Endothelial cell of umbilical vein (primary cell): ENCODE data around the gene ECEL1. TPM values are rescaled to one million over a fixed set of nuclear protein-coding genes. Genes with fewer than 3 reads are reported as not detected.

Experiments
- BruUV-seq: library from RNA; stranded (reverse); fragments of 400-500 nt; replicated peaks from 2 replicates; lab custom pipeline; 2021; lab: Mats Ljungman, UMichigan
- CTCF ChIA-PET: fragments of 300-600, 350-600 bp; sonication (Branson Sonifier 250); formaldehyde crosslinking; loops from one replicate; lab custom pipeline; 2021; ENCODE audit warnings: antibody characterized with exemption, inconsistent platforms; lab: Charles Lee
- POLR2A ChIA-PET: fragments of 300-600, 350-600 bp; sonication (Branson Sonifier 250); formaldehyde crosslinking; loops from one replicate; lab custom pipeline; 2021; ENCODE audit warnings: antibody characterized with exemption, inconsistent platforms; lab: Charles Lee
- DNase-seq: peaks from one replicate; pipeline ENCODE4 v3.0.0-alpha.2; 2011; ENCODE audit warnings: low read depth, low spot score
- FAIRE-seq: peaks from 2 replicates; lab custom pipeline; 2011; peaks lifted over from hg19 to GRCh38; lab: Jason Lieb, UNC
- H2AFZ ChIP-seq: 2 replicates; pipeline ENCODE4 v1.6.0; 2012; ENCODE audit warnings: low read depth, low read length, control low read depth, inconsistent platforms
- H3K27ac ChIP-seq: 2 replicates; pipeline ENCODE4 v1.5.1; 2011; ENCODE audit warnings: low read depth, mild to moderate bottlenecking, control low read depth, low read length, moderate library complexity; ENCODE audit not compliant: insufficient read depth
- H3K27me3 ChIP-seq, 2 experiments: 2 replicates each; pipeline versions ENCODE4 v1.6.0 to v1.6.1; 2011; ENCODE audit warnings: low read length in 2 of 2, mixed read lengths in 1 of 2; ENCODE audit not compliant: control insufficient read depth in 2 of 2, insufficient read depth in 2 of 2
- H3K36me3 ChIP-seq, 2 experiments: 2 replicates in 1 of 2; 3 replicates in 1 of 2; pipeline ENCODE4 v1.5.1; 2011; ENCODE audit warnings: low read length in 2 of 2, mild to moderate bottlenecking in 1 of 2, moderate library complexity in 1 of 2; ENCODE audit not compliant: control insufficient read depth in 2 of 2, insufficient read depth in 2 of 2; ENCODE audit errors: extremely low read depth in 1 of 2
- H3K4me1 ChIP-seq: 3 replicates; pipeline ENCODE4 v1.5.1; 2011; ENCODE audit warnings: mild to moderate bottlenecking, low read length; ENCODE audit not compliant: control insufficient read depth, insufficient read depth; ENCODE audit errors: extremely low read depth
- H3K4me2 ChIP-seq: 2 replicates; pipeline ENCODE4 v1.6.1; 2011; ENCODE audit warnings: low read length, control low read depth, mixed read lengths; ENCODE audit not compliant: insufficient read depth
- H3K4me3 ChIP-seq, 3 experiments: fragments of 200-600 bp in 1 of 3; sonication (generic), shearing (Covaris generic) in 1 of 3; replicated peaks in 1 of 3; 2 replicates each; pipeline ENCODE4 v1.5.1; 2011 to 2016; ENCODE audit warnings: control low read depth in 3 of 3, low read length in 3 of 3, mild to moderate bottlenecking in 2 of 3, inconsistent platforms in 1 of 3, low read depth in 1 of 3, moderate library complexity in 1 of 3; ENCODE audit not compliant: insufficient read depth in 1 of 3
- H3K79me2 ChIP-seq: 2 replicates; pipeline ENCODE4 v1.6.0; 2012; ENCODE audit warnings: low read length, inconsistent platforms; ENCODE audit not compliant: control insufficient read depth, insufficient read depth
- H3K9ac ChIP-seq: replicated peaks from 2 replicates; pipeline ENCODE3; 2011; ENCODE audit warnings: low read length, control low read depth; ENCODE audit not compliant: insufficient read depth; ENCODE audit errors: extremely low read depth
- H3K9me1 ChIP-seq: replicated peaks from 3 replicates; pipeline ENCODE4 v1.6.0; 2011; ENCODE audit warnings: mild to moderate bottlenecking, low read length; ENCODE audit not compliant: control insufficient read depth, insufficient read depth; ENCODE audit errors: extremely low read depth
- H3K9me3 ChIP-seq: replicated peaks from 2 replicates; pipeline ENCODE4 v1.5.1; 2012; ENCODE audit warnings: low read length, inconsistent platforms; ENCODE audit not compliant: control insufficient read depth, insufficient read depth
- H4K20me1 ChIP-seq: replicated peaks from 2 replicates; pipeline ENCODE3; 2011; ENCODE audit warnings: mild to moderate bottlenecking, low read length; ENCODE audit not compliant: control insufficient read depth, insufficient read depth; ENCODE audit errors: extremely low read depth
- CTCF ChIP-seq, 2 donors: IDR thresholded peaks; 1 replicate in 1 of 2; 2 replicates in 1 of 2; pipeline ENCODE4 v1.5.1; 2011; ENCODE audit warnings: low read length in 2 of 2, mild to moderate bottlenecking in 2 of 2, moderate library complexity in 2 of 2, control low read depth in 1 of 2, inconsistent platforms in 1 of 2, low read depth in 1 of 2; ENCODE audit not compliant: insufficient read depth in 1 of 2; ENCODE audit errors: extremely low read depth in 1 of 2
- EZH2 ChIP-seq: IDR thresholded peaks from 2 replicates; pipeline ENCODE4 v1.6.1; 2012; ENCODE audit warnings: borderline replicate concordance, low read depth, mild to moderate bottlenecking, moderate library complexity, low read length, inconsistent platforms; ENCODE audit not compliant: severe bottlenecking
- FOS ChIP-seq: IDR thresholded peaks from 2 replicates; pipeline ENCODE4 v1.6.1; 2011; ENCODE audit warnings: mild to moderate bottlenecking, low read length, moderate library complexity, borderline replicate concordance; ENCODE audit not compliant: insufficient read depth
- GATA2 ChIP-seq: IDR thresholded peaks from 2 replicates; pipeline ENCODE4 v1.7.0; 2011; ENCODE audit warnings: low read depth, mild to moderate bottlenecking, moderate library complexity, mixed read lengths, low read length; ENCODE audit not compliant: insufficient read length, insufficient read depth
- JUN ChIP-seq: IDR thresholded peaks from 2 replicates; pipeline ENCODE4 v1.6.1; 2011; ENCODE audit warnings: borderline replicate concordance, low read depth; ENCODE audit not compliant: insufficient read length, insufficient read depth
- MAX ChIP-seq: IDR thresholded peaks from 2 replicates; pipeline ENCODE4 v1.6.1; 2011; ENCODE audit not compliant: insufficient read depth, insufficient read length
- MYC ChIP-seq: IDR thresholded peaks from one replicate; pipeline ENCODE4 v1.6.1; 2011; ENCODE audit warnings: mild to moderate bottlenecking, low read depth, low read length
- POLR2A ChIP-seq: IDR thresholded peaks from 2 replicates; pipeline ENCODE4 v1.6.1; 2012; ENCODE audit warnings: low read depth, mild to moderate bottlenecking, control low read depth, low read length
- POLR2AphosphoS5 ChIP-seq: IDR thresholded peaks from 2 replicates; pipeline ENCODE4 v1.6.1; 2012; ENCODE audit warnings: low read depth, mild to moderate bottlenecking, control low read depth, low read length, moderate library complexity; ENCODE audit not compliant: insufficient read depth
- dilution Hi-C: fragments of 300-500 bp; cut with MboI; formaldehyde crosslinking; loops from one replicate; pipeline ENCODE4 v1.15.0; 2019; ENCODE audit warnings: low sequenced_read_pairs; ENCODE audit not compliant: extremely low pct_ligation_motif_present
- intact Hi-C: fragments of 100-400 bp; cut with micrococcal nuclease; formaldehyde crosslinking; loops from one replicate; pipeline ENCODE4 v1.10.0; 2022
- polyA plus RNA-seq, 4 experiments: library from polyadenylated mRNA; depleted of rRNA in 3 of 4; stranded (reverse) in 3 of 4; unstranded in 1 of 4; fragments of >200 nt; gene quantifications; 2 replicates each; pipeline versions ENCODE4 v1.2.1 to v1.2.3, GENCODE V29; 2011 to 2012; ENCODE audit warnings: missing spikeins in 1 of 4
- total RNA-seq: library from RNA; stranded (reverse); gene quantifications from 2 replicates; pipeline ENCODE4 v1.2.3, GENCODE V29; 2021

ECEL1 gene
- total and polyA plus RNA-seq, 2 donors (not counting 3 experiments of a cell fraction or from before 2014, with no cell fraction given), result not detected

GRCh38 chr2:232438951-232439757, 48.5 kb downstream of the ECEL1 start:
- dilution Hi-C loops, result no loop called here
- Histone ChIP-seq H4K20me1 (no peaks in the 10 kb centered on the region), H3K9me1 (no peaks in the 10 kb centered on the region), H3K4me2 (no peak overlapping the region), H3K27me3 (peaks cover 0 to 2% of the 10 kb centered on the region in 2 experiments), H3K9me3 (no peaks in the 10 kb centered on the region), H3K36me3 (no peaks in the 10 kb centered on the region), H3K9ac (no peak overlapping the region), H3K4me1 (no peaks in the 10 kb centered on the region), H2AFZ (no peak overlapping the region), H3K27ac (no peak overlapping the region), H3K4me3 (no peak overlapping the region), H3K79me2 (no peaks in the 10 kb centered on the region)
- TF ChIP-seq JUN (no peak), CTCF (IDR thresholded peaks at IDR 0.05; ENCODE audit: extremely low read depth in 1 of 2, insufficient read depth in 1 of 2, low read depth in 1 of 2, low read length in 2 of 2) (peak; percentile 14 to 46)
- FAIRE-seq (peak; percentile 89), DNase-seq (peak; percentile 10)
- no TSS peak for BruUV-seq
- ChIA-PET POLR2A (no interaction called here), CTCF (interaction anchor here (0.6 to 2.0 kb wide), 10 partner anchors 9 to 539 kb away, joined by 3 to 45 read pairs (median 5); no protein-coding TSS in a partner anchor)
- intact Hi-C loops, result loop anchor here (2.0 kb wide), 1 partner anchor 586 kb away; no protein-coding TSS in a partner anchor

- Histone ChIP-seq H4K20me1 (no peaks in the 10 kb centered on the region), H3K9ac (no peak overlapping the region)
Observed at GRCh38 chr2:232438091-232438490, 49.5 kb downstream of the ECEL1 start.

More at GRCh38 chr2:232438091-232438490, 49.5 kb downstream of the ECEL1 start:
- dilution Hi-C loops, result no loop called here
- no peak for FAIRE-seq
- Histone ChIP-seq H3K4me3 (no peak overlapping the region), H2AFZ (no peak overlapping the region), H3K4me1 (no peaks in the 10 kb centered on the region), H3K9me3 (no peaks in the 10 kb centered on the region), H3K79me2 (no peaks in the 10 kb centered on the region), H3K4me2 (no peak overlapping the region), H3K9me1 (no peaks in the 10 kb centered on the region), H3K27me3 (peaks cover 0 to 2% of the 10 kb centered on the region in 2 experiments), H3K36me3 (no peaks in the 10 kb centered on the region), H3K27ac (no peak overlapping the region)
- TF ChIP-seq MAX (no peak), POLR2AphosphoS5 (no peak), MYC (no peak), POLR2A (no peak), EZH2 (no peak), FOS (no peak), CTCF (IDR thresholded peaks at IDR 0.05; ENCODE audit: extremely low read depth in 1 of 2, insufficient read depth in 1 of 2, low read depth in 1 of 2, low read length in 2 of 2) (no peak), JUN (no peak), GATA2 (no peak)
- BruUV-seq, result no TSS peak
- intact Hi-C loops, result loop anchor here (2.0 kb wide), 1 partner anchor 585 kb away; no protein-coding TSS in a partner anchor
- no peak for DNase-seq
- ChIA-PET CTCF (interaction anchor here (1.4 to 2.1 kb wide), 4 partner anchors 11 to 532 kb away, joined by 5 to 11 read pairs (median 6); no protein-coding TSS in a partner anchor), POLR2A (no interaction called here)
